Stimulated activated CD4-positive, alpha-beta T cell treated with anti-CD3 and anti-CD28 coated beads, Interleukin-2, amount 100 ng/mL, for 24 hours (primary cell): Measurements from ENCODE around the gene IL16.
A peak's percentile ranks its signal among the peaks of the same experiment; 100 is the strongest.
"Not testable (repeated sequence)": the region's sequence is repeated elsewhere in the genome, so short reads cannot be mapped to it uniquely, and the experiment has no call there.

Experiments used
- DNase-seq, 2 donors: peaks; one replicate each; pipeline ENCODE4 v3.0.0-alpha.2; 2020

The IL16 gene

DNA sequence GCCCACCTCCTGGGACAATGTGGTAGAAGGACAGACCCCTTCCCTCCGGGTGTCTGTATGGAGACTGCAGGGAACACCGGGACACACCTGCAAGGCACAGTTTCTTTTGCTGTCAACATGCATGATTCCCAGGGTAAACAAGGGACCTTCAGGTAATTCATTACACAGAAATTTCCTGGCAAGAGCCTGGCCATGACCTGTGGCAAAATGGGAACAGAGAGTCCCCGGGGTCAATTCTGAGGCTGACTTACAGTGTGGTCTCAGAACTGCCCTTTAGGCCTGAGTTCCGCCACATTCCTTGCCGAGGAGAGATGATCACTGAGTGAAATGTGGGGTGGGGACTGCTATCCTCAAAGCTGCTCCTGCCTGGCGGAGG lies 121.0 kb downstream of the IL16 start:
- no peak for DNase-seq

DNA sequence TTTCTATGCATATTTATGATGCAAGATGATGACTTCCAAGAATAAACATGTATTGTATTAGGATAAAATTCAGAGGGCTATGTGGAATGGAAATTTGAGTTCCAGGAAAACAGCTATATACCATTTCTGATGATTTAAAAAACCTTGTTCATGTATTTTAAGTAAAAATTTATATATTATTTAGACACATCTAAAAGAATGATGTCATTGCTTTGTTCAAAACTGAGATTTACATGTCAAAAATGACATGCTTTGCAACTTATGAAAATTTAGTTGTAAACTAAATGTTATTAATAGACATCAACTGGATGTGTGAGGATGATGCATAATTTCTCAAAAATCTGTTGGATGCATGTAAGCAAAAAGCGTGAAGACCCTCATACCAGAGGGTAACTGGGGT lies 125.0 kb downstream of the IL16 start:
- no peak for DNase-seq

DNA sequence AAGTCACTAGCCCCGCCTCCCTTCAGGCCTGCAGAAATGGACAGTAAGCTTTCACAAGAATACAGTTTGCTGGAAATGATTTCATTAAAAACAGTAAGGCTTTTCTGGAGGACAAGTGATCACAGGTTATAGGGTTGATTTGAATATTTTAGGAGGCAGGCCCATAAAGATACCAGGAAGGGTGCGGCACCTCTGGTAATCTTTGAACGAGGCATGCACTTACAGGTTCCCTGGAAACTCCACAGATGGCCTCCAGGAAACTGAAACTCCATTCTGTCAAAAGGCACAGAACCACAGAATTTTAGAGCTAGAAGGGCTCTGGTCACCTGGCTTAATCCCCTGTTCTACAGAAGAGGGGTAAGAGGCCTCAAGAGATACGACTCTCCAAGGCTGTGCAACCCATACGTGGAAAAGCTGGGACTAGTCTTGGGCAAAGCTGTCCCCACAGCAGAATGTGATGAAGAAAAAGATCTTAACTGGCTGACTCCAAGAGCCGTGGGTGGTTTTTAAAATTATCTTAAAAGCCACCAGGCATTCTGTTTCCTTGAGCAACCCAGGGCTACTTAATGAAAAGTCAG lies 126.1 kb downstream of the IL16 start:
- DNase-seq, result no peak

DNA sequence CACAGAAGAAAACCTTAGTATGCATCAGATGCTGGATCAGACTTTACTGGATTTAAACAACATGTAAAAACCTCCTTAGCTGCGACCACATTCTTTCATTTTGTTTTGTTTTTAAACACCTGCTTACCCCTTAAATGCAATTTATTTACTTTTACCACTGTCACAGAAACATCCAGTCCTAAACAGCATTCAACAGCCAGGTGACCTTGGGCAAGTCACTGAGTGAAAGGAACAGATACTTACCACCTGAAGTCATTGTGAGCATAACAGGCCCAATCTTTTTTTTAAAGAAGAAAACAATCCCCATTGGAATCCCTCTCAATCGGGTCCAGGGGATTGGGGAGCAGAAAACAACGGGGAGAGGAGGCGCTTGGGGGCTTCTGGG lies 126.9 kb downstream of the IL16 start:
- DNase-seq, result no peak

DNA sequence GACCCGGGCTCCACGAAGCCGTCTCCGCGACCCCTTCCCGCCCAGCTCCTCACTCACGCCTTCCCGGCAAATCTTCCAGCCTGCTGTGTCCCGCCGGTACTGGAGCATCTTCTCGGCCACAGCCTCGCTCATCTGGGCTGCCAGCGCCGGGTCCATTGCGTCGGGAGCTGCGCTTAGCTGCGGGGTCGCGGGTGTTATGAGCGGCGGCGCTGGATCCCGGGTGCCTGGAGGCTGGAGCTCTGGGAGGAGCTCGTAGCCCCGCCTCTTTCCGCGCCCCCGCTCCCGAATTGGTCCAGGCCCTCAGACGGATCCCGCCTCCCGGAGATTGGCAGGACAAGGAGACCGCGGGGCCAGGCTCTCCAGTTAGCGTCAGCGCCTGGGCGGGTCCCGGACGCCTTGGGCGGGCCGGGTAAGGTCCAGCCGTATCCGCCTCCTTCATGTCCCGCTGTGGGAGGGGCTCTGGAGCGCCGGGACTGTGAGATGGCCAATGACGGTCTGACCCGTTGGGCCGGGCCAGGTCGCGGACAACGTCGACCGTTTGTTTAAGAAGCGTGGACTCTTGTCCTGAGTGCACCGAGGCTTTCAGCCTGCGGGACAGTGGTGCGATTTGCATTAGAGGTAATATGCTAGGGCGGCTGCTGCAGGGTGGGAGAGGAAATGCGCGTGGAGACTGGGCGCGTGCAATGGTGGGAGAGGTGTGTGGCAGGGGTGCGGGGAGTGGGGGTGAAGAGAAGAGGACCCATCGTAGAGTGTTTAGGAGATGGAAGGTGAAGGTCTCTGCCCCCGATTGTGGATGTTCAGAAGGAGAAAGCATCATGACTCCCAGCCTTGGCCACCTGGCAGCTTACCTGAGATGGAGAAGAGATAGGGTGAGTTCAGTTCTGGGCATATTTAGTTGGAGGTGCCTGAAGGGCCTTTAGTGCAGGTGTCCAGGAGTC lies 127.5 kb downstream of the IL16 start, which contains the start of gene STARD5:
Gene STARD5 (minus strand): TSS at position 198 of the 938 bp plus-strand sequence. CDS start 42 bp downstream, at position 156.
- DNase-seq, result peak; percentile 98 to 99

DNA sequence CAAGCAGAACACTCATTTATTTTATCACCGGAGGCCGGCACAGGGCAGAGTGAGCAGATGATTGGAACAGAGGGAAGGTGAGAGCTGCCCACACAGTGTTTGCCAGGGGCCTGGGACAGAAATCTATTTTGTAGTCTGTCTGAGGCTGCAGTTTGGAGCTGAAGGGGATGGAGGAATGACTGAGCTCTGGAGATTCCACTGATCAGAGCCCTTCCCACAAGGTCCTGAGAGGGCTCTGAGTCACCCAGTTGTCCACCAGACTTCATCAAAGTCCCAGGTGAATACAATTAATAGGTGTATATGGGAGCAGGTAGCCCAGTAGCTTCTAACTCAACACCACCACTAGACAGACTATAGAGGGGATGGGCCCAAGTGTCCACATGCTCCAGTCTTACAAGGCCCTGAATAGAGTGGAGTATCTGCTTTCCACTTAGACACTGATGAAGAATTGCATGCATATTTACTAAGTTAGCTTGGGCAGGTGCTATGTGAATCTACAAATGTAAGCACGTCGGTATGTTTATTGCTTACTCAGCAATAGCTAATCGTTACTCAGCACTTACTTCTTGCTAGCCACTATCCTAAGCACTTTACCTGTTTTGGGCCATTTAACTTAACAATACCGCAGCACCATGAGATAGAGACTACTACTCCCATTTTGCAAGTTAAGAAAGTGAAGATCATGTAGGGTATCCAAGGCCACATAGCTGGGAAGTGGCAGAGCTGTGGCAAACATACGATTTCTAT lies 130.0 kb downstream of the IL16 start:
- DNase-seq, result no peak

DNA sequence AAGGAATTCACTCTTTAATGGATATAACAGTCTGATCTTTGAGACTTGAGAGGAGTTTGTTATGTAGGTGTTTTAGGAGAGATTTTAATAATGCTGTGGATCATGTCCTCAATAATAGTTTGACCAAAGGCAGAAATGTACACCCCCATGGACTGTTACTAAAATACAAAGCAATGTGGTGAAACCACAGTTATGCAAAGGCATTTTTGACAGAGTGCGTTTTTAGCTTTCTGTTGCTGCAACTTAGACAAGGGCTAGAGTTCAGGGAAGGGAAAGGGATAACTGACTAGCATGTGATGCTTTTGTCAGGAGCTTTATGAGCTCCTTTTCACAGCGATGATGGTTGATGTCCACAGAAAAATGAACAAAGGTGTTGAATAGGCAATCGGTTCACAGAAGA lies 130.8 kb downstream of the IL16 start:
- no peak for DNase-seq

DNA sequence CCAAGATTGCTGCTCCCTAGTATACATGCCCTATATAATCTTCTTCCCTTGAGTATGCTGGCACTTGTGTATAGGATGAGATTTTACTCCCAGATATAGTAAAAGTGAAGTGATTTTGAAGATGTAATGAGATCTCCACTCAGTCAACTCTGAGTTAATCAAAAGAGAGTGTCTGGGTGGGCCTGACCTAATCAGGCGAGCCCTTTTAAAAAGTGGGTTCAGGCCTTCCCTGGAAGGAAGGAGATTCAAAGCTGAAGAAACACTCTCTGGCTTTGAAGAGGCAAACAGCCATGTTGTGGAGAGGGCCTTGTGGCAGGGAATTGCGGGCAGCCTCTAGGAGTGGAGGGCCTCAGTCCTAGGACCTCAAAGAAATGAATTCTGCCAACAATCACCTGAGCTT lies 132.8 kb downstream of the IL16 start:
- DNase-seq, result no peak

DNA sequence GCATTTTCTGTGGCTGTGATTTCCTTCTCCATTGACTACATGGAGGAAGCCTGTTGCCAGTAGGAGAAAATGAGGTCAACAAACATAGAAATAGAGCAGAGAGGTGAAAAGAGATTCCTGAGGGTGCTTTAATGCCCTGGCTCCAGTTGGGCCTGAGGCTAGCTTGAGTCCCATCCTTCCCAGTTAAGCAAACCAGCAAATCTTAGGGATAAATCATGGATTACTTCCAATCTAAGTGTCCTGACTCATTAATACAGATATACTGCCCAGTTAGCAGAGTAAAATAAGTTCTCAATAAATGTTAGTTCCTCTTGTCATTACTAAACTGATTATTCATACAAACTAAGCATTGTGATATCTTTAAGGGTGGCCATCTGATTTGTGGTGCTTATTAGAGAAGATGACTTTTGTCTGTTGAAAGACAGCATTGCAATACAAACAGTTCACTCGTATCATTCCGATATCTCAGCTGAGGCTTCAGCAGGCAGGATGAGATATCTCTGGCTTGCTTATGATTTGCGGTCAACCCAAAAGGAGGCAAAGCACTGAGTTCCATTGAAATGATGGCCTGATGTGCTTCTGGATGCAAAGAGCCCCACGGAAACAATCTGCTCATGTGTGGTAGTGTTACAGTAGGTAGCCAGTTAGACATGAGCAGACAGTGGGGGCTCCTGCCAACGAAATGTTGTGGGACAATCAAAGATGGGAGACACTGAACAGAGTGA lies 133.8 kb downstream of the IL16 start:
- no peak for DNase-seq

DNA sequence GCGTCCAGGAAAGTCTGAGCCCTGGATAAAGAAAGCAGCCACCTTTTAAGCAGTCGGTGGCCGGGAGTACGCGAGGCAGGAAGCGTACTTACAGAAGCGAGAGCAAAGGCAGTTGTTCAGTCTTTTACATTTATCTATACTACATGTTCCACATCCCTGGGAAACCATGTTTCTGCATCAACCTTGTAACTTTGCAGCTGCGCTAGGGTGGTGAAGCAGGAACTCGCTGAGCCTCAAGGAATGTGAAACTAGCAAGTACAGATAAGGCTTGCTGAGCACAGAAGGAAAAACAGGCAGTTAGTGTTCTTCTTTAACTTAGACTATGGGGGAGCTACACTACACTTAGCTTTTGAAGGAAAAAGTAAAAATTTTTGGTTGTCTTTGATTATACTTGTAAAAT lies 134.5 kb downstream of the IL16 start:
- not testable (repeated sequence) for DNase-seq

DNA sequence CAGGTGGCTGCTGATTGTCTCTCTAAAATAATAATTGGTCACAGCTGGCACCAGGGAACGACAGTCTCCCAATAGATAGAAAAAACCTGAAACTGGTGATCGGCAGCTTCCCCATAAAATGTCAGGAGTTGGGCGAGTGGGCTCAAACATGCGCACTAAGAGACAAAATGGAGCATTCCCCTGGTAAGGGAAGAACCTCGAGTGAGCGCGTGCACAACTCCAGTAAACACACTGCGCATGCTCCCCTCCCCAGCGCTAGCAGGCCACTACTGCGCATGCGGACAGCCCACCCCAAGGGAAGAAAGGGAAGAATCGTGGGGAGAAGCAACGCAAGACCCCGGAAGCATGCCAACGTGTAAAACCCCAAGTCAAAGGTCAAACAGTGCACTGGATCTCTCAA lies 134.9 kb downstream of the IL16 start:
- no peak for DNase-seq

DNA sequence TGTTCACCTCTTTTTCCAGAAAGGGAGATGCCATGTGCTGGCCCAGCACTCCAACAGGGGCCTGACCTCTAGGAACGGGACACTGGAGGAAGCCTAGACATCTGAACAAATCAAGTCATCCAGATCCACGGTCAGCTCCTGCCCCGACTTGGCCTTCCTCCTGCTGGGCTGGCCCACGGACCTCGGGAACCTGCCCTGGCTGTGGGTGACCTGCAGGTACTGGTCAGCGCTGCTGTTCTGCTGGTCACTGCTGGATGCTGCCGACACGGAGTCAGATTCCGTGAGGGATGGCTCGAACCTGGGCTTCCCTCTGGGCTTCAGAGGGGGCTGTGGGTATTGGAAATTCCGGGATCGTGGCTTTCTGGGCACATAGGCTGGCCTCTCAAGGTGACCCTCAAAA lies 135.6 kb downstream of the IL16 start:
- no peak for DNase-seq

DNA sequence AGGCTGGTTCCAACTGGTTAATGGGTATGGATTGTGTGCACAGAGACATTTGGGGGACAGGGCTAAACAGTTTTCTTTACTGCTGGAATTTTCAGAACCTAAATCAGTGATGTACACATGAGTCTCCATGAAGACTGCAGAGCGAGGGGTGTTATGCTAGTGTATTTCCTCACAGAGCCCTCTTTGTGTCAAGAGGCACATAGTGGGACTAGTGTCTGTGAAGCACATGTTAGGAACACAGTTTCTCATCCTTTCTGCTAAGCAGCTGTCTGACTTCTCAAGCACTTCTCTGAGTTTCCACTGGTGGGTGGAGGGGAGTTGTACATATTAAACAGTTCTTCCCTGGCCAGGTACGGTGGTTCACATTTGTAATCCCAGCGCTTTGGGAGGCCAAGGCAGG lies 136.7 kb downstream of the IL16 start:
- no peak for DNase-seq

DNA sequence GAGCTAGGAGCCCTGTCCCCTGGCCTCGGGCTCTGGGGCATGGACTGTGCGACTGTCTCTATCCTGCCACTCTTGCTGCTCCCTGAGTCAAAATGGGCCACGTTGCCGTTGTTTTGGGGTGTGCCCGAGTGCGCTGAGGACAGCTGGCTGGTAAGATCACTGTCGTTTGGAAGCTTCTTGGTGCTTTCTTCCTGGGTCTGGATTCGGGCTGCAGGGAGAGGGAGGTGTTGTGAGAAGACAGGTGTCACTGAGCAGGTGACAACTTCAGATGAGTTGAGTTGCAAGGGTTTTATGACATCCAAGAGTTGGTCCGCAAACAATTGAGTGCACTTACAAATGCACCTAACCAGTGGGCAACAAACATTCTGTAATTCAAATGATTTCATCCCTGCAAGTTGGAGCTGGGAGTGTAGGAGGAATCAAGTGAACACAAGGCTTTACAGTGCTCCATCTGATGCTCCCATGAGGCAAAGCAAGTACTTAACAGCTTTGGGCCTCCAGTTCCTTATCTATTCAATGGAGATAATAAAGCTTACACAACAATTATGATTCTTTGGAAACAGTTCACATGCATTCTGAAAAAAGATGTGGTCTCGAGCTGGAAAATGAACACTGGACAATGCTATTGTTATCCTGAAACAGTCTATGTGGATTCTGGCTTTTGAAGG lies 138.2 kb downstream of the IL16 start:
- DNase-seq, result no peak

DNA sequence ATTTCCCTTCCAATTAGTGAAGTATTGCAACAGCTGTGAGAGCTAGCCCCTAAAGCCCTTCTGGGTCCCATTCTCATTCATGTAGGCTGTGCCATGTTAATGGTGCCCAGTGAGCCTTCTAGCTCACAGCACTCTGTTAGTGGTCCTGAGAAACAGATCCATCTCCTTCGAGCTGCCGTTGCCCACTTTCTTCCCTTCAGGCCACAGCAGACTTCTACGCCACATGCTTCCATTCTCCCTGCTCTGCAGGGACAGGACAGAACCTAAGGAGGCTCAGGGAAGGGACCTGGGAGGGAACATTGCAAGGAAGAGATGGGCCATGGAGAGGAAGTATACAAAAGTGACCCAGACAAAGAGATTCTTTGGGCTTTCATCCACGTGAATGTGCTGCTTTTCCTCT lies 139.0 kb downstream of the IL16 start:
- no peak for DNase-seq

DNA sequence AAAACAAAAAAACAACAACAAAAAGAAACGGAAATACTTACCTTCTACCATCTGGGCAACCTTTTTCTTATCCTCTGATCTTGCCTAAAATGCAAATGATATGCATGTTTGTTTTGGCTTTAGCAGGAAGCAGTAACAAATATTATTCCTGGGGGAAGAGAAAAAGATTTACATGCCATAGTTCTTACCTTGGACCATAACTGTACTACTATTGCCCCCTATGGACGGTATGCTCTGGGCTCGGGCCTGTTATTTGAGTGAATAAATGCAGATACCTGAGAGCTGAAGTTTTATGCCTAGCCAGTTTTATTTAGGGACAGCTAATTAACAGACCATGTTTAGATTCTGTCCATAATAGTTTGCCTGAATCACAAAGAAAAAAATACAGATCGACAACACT lies 139.9 kb downstream of the IL16 start:
- DNase-seq, result peak; percentile 33 to 42

DNA sequence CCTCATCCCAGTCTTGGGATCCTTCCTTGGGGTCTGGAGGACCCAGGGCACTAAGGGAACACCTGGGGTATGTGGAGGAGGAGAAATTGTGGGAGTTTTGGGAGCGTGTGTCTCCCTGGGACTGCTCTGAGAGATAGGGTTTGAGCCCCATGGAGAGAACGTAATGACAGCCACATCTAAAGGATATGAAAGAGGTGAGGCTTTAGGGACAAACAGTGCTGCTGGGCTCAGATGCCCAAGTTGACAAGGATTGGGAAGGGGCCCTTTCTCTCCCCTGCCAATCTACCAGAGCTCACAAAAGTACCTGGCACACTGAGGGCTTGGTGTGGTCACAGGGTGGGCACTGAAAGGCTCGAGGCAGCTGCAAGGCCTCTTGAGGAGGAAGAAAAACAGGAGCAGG lies 140.6 kb downstream of the IL16 start:
- DNase-seq, result no peak

DNA sequence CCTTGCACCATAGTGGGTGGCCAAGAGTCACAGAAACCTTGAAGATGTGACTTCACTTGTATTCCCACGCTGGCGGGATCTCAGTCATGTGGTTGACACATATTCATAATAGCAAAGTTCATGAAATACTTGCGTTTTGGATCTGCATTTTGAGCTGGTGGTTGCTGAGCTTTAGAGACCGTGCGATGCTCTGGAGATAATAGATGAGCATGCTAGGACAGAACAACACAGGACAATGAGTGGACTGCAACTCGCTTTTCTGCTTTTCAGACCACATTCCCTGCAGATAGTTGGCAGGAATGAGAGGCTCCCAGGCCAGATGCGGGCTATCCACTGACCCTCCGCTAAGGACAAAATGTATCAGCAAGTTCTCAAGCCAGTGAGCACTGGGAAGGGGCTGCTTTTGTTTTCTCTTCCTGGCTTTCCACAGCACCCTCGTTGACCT lies 141.1 kb downstream of the IL16 start:
- no peak for DNase-seq

DNA sequence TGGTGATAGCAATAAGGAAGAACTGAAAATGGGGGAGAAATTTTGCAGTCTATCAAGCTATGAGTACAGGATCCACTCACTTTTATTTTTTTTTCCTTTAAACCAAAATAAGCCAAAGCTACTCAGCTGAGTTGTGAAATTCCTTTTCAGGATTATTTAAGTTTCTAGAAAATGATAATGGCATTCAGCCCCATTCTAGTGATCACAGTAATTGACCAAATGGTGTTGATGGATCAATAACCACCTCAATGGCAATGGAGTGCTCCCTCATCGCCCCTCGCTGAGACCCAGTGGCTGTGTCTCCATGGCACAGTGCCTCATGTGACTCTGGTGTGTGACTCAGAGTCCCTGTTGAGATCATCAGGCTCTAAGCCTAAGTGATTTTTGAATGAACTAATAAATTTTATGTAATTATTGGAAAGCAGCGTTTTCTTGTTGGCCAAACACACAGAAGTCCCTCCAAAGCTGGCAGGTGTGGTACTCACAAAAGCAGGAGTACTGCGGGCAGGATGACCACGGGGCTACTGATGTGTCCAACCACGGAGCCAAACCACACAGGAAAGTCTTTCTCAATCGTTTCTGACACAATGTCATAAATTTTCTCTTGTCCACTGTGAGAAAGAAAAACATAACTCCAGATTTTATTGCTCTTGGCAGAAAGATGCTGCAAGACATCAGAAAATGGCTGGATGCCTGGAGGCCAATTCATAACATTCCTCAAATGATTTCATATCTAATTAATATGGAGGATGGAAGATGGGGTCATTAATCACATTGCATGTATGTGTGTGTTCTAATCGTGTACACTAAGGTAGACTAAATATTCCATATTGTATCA lies 141.7 kb downstream of the IL16 start:
- DNase-seq, result no peak

DNA sequence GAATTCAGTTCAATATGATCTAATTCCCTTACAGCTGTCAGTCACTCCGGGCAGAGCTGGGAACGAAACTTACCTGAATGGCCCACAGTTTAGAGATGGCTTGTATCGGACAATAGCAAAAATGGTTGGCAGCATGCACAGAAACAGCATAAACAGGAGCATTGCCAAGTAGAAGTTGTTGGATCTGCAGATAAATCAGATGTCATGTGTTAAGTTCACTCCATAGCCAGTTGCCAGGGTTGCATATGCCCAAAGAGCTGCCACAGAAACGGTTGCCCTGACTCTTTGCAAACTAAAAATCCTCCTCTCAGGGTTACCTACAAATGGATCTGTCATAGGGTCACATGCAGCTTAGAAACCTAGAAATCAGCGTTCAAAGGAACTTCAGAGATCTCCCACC lies 142.6 kb downstream of the IL16 start:
- no peak for DNase-seq

DNA sequence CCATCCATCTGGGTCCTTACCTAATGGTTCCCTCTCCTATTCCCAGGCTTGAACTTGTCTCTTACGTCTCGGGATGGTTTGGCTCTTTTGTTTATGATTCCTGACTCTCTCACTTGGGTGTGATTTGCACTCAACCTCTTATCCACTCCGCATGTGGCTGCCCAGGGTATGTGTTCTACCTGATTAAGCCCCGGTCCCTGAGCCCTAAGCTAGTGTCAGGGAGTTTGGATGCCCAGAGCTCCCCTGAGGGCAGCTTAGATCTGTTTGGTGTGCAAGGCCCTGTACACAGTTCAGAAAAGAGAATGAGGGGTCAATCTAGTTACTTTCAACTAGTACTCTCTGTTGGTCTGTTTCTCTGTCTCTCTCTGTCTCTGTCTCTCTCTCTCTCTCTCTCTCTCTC lies 143.2 kb downstream of the IL16 start:
- no peak for DNase-seq

DNA sequence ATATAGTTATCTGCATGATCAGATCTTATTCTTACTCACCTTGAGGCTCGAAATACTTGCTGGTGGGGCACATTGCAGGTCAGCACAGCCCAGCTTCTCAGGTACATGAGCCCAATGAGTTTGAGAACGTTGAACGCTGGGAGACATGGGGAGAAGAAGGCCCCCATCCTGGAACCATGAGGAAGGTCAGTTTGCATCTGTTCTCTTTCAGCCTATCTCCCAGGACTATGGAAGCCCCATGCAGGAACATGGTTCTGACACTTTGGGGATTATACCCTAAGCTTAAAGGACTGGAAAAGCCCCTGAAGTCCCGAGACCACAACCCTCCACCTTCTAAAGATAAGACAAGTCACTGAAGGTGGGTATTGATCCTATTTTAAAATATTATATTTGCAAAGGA lies 144.7 kb downstream of the IL16 start:
- DNase-seq, result no peak
